A673 (cell line): ENCODE measurements around the gene MAGT1. TPM values are rescaled to one million over a fixed set of nuclear protein-coding genes. Genes with fewer than 3 reads are reported as not detected.
"Not testable (repeated sequence)": the region's sequence is repeated elsewhere in the genome, so short reads cannot be mapped to it uniquely, and the experiment has no call there.

Source experiments
- Bru-seq: library from RNA; stranded (reverse); fragments of 400-500 nt; gene quantifications from one replicate; lab custom pipeline; 2021; lab: Mats Ljungman, UMichigan
- BruChase-seq, 2 experiments: library from RNA; stranded (reverse); fragments of 400-500 nt; gene quantifications; one replicate each; lab custom pipeline; 2021; lab: Mats Ljungman, UMichigan
- BruUV-seq: library from RNA; stranded (reverse); fragments of 400-500 nt; replicated peaks from 2 replicates; lab custom pipeline; 2021; lab: Mats Ljungman, UMichigan
- CTCF ChIA-PET: fragments of 300-600 bp; sonication (Branson Sonifier 250); formaldehyde crosslinking; loops from one replicate; lab custom pipeline; 2022; ENCODE audit warnings: antibody characterized with exemption; lab: Charles Lee
- POLR2A ChIA-PET: fragments of 300-600 bp; sonication (Branson Sonifier 250); formaldehyde crosslinking; loops from one replicate; lab custom pipeline; 2022; ENCODE audit warnings: antibody characterized with exemption; ENCODE audit not compliant: low non-redundant PET; lab: Charles Lee
- DNase-seq: peaks from one replicate; pipeline ENCODE4 v3.0.0-alpha.2; 2015; ENCODE audit warnings: low spot score
- H3K27ac ChIP-seq: fragments of 200-600 bp; sonication (generic); 2 replicates; pipeline ENCODE4 v1.5.1; 2016; ENCODE audit warnings: mixed run types, low read depth, mild to moderate bottlenecking, mixed read lengths, antibody characterized with exemption, low read length; ENCODE audit not compliant: poor library complexity, severe bottlenecking
- H3K27me3 ChIP-seq: fragments of 200-600 bp; sonication (generic); replicated peaks from 2 replicates; pipeline ENCODE4 v1.6.1; 2017; ENCODE audit warnings: mixed run types, low read depth, mild to moderate bottlenecking, mixed read lengths, antibody characterized with exemption, low read length; ENCODE audit not compliant: insufficient read depth, poor library complexity
- H3K36me3 ChIP-seq: fragments of 200-600 bp; sonication (generic); 2 replicates; pipeline ENCODE4 v1.6.1; 2016; ENCODE audit warnings: mixed run types, mild to moderate bottlenecking, mixed read lengths, antibody characterized with exemption, low read length; ENCODE audit not compliant: insufficient read depth, poor library complexity, severe bottlenecking
- H3K4me1 ChIP-seq: fragments of 200-600 bp; sonication (generic); 2 replicates; pipeline ENCODE4 v1.6.1; 2017; ENCODE audit warnings: mixed run types, mild to moderate bottlenecking, mixed read lengths, antibody characterized with exemption, low read length; ENCODE audit not compliant: insufficient read depth, poor library complexity, severe bottlenecking
- H3K4me3 ChIP-seq: fragments of 200-600 bp; sonication (generic); 2 replicates; pipeline ENCODE4 v1.5.1; 2016; ENCODE audit warnings: low read depth, mixed run types, mild to moderate bottlenecking, mixed read lengths, low read length; ENCODE audit not compliant: poor library complexity, severe bottlenecking
- H3K9me3 ChIP-seq: fragments of 200-600 bp; sonication (generic); 2 replicates; pipeline ENCODE4 v1.6.1; 2016; ENCODE audit warnings: mixed run types, low read depth, mild to moderate bottlenecking, mixed read lengths, antibody characterized with exemption, low read length; ENCODE audit not compliant: poor library complexity, severe bottlenecking
- EZH2 ChIP-seq: fragments of 200-600 bp; sonication (generic); IDR thresholded peaks from 2 replicates; pipeline ENCODE4 v1.6.1; 2017; ENCODE audit warnings: borderline replicate concordance, low read depth, mild to moderate bottlenecking, mixed read lengths, antibody characterized with exemption, low read length; ENCODE audit not compliant: poor library complexity, severe bottlenecking
- intact Hi-C: fragments of 100-400 bp; cut with micrococcal nuclease; formaldehyde crosslinking; loops from one replicate; pipeline ENCODE4 v1.10.0; 2022; ENCODE audit not compliant: unreplicated experiment
- long read RNA-seq: library from polyadenylated mRNA; stranded (forward); transcript quantifications from one replicate; pipeline ENCODE4 v2.0.0, GENCODE V29; 2022
- total RNA-seq: library from RNA; stranded (reverse); gene quantifications from 2 replicates; pipeline ENCODE4 v1.2.3, GENCODE V29; 2021
- TF ChIP-seq, protein P1 (sequence below): fragments of 300-800, 200-600 bp; sonication (generic); conservative IDR thresholded peaks from 2 replicates; pipeline ENCODE4 v1.5.1; 2017; ENCODE audit warnings: low read depth, mild to moderate bottlenecking, antibody characterized with exemption, low read length, moderate library complexity, mixed read lengths

MAGT1 gene
- total RNA-seq (63.8 and 66.8 TPM in 2 replicates), Bru-seq, nascent RNA (percentile 73 among the genes with signal in this experiment), BruChase-seq, experiment 1, labeled RNA remaining after a 2-hour chase (percentile 72 among the genes with signal in this experiment), BruChase-seq, experiment 2, labeled RNA remaining after a 6-hour chase (percentile 85 among the genes with signal in this experiment)
- long read RNA-seq, full-length matches to known transcripts = 9 of 17 reads
- long read RNA-seq, partial matches to known transcripts = 2 of 17 reads
- long read RNA-seq, other reads (novel, unspliced or antisense) = 6 of 17 reads

DNA sequence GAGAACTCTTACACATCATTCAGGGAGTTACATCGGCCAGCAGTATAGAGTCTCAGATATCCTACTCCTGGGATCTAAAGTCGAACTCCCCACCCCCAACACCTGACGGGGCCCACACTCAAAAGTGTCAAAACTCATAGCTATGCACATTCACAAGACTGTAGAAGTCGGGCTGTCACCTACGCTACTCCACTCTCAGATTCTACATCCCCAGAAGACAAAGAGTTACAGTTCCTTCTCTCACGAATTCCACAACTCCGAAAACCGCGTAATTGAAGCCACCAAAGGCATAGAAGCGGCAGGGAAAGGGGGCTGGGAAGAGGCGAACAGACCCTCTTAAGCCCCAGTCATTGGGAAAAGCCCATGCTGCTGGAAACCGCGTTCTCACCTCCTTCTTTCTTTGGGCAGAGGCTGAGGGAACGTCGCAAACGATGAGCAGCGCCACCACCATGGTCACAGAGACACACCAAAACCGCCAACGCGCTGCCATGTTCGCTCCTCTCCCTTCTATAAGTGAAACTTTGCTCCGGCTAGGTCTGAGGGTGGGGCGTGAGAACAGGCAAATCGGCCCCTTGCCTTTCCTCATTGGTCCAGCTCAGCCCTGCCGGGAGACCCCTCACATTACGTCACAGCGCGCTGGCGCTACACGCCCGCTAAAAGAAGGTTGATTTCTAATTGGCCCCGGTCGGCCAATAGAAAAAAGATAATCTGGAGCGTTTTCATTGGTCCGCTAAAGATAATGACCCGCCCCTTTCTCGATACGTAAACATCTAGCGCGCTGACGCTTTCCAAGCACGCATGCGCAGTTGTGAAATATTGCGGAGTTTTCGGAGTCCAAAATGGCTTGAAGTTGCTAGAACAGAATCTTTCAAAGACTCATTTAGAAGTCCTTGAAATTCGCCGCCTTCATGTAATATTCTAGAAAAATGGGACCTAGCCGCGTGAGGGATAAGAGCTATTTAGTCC is at the start of gene MAGT1:
TSS of gene MAGT1 (minus strand) at position 515 of the 966 bp plus-strand sequence. CDS start at position 490, 25 bp downstream.
- Histone ChIP-seq H3K36me3 (no peaks in the 10 kb centered on the region), H3K4me1 (no peaks in the 10 kb centered on the region), H3K27me3 (no peaks in the 10 kb centered on the region), H3K9me3 (no peaks in the 10 kb centered on the region), H3K27ac (peak within 1 kb of the TSS; percentile 89), H3K4me3 (peak within 1 kb of the TSS; percentile 71)
- ChIA-PET CTCF (no interaction called here), POLR2A (no interaction called here)
- TF ChIP-seq, protein P1, sequence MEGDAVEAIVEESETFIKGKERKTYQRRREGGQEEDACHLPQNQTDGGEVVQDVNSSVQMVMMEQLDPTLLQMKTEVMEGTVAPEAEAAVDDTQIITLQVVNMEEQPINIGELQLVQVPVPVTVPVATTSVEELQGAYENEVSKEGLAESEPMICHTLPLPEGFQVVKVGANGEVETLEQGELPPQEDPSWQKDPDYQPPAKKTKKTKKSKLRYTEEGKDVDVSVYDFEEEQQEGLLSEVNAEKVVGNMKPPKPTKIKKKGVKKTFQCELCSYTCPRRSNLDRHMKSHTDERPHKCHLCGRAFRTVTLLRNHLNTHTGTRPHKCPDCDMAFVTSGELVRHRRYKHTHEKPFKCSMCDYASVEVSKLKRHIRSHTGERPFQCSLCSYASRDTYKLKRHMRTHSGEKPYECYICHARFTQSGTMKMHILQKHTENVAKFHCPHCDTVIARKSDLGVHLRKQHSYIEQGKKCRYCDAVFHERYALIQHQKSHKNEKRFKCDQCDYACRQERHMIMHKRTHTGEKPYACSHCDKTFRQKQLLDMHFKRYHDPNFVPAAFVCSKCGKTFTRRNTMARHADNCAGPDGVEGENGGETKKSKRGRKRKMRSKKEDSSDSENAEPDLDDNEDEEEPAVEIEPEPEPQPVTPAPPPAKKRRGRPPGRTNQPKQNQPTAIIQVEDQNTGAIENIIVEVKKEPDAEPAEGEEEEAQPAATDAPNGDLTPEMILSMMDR = no peak
- no peak for TF ChIP-seq EZH2
- DNase-seq = peak; percentile 97
- intact Hi-C loops = loop anchor here (10.0 kb wide), 2 partner anchors 110 to 230 kb away; partner anchors contain the start of gene ATRX
- BruUV-seq = TSS peak; percentile 68

GRCh38 chrX:77945031-77945430 is 49.8 kb upstream of the MAGT1 start:
- DNase-seq, POLR2A ChIA-PET: not testable (repeated sequence)

GRCh38 chrX:77938083-77938680 is 42.9 kb upstream of the MAGT1 start:
- no peaks in the 10 kb centered on the region for H3K36me3 ChIP-seq
- H3K9me3 ChIP-seq = no peaks in the 10 kb centered on the region
- ChIA-PET CTCF (no interaction called here), POLR2A (interaction anchor here (0.5 kb wide), 1 partner anchor 633 kb away, joined by 5 read pairs; no protein-coding TSS in a partner anchor)
- TF ChIP-seq, protein P1 = no peak
- TF ChIP-seq EZH2 = no peak
- H3K4me3 ChIP-seq = no peak overlapping the region
- DNase-seq = no peak
- H3K27ac ChIP-seq = no peak overlapping the region
- no peaks in the 10 kb centered on the region for H3K27me3 ChIP-seq
- peaks cover 3% of the 10 kb centered on the region for H3K4me1 ChIP-seq
- intact Hi-C loops = no loop called here
- BruUV-seq = no TSS peak

More at GRCh38 chrX:77945031-77945430, 49.8 kb upstream of the MAGT1 start:
- H3K36me3 ChIP-seq, H3K9me3 ChIP-seq, BruUV-seq, H3K27ac ChIP-seq, intact Hi-C loops, H3K4me3 ChIP-seq, CTCF ChIA-PET, H3K4me1 ChIP-seq, H3K27me3 ChIP-seq: not testable (repeated sequence)
